Activated CD8-positive, alpha-beta memory T cell treated with anti-CD3 and anti-CD28 coated beads, Interleukin-2, amount 50 U/mL, for 48 hours (primary cell): ENCODE data around the gene CACNA1H.
"Not testable (repeated sequence)": the region's sequence is repeated elsewhere in the genome, so short reads cannot be mapped to it uniquely, and the experiment has no call there.

Experiments
- DNase-seq: peaks from one replicate; pipeline ENCODE4 v3.0.0-alpha.2; 2020

CACNA1H gene

DNA sequence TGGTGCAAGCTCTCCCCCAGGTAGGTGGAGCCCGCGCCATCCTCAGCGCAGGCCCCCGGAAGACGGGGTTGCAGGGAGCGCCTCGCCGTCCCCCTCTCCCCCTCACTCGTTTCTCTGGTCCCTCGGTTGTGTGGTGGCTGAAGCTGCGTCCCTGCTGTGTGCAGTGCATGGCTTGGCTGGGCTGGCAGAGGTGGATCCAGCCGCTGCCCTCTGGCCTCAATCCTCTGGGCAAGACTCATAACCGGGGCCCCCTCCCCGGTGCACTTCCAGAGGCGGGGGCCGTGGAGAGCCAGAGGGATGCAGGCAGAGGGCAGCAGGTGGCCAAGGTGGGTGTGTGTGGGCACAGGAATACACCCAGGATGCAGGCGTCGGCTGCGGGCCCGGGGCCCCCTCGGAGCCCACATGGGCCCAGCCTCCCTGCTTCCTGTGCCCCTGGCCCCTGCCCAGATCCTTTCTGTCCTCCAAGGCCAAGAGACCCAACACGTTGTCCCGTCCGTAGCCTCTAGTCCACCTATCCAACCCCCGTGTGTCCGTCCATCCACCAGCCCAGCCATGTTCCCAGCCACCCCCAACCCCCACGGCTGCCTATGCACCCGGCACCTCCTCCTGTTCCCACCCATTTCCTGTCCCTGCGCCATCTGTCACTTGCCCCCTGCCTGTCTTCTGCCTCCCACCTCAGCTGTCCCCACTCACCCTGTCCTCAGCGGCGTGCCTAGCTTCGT, 62.8 kb downstream of the CACNA1H start:
- DNase-seq: no peak

DNA sequence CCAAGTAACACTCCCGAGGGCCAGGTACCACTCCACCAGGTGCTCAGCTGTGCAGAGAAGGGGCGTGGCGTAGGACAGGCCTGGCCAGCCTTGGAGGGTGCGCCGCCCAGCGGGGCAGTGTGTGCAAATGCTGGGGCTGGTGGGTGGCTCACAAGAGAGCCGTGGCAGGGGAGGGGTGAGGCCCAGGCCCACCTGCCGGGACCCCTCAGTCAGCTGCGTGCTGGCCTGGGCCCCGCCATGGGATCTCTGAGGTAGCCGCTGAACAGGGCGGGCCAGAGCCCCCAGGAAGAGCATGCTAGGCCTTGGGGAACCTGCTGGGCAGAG, 63.4 kb downstream of the CACNA1H start:
- DNase-seq: no peak

DNA sequence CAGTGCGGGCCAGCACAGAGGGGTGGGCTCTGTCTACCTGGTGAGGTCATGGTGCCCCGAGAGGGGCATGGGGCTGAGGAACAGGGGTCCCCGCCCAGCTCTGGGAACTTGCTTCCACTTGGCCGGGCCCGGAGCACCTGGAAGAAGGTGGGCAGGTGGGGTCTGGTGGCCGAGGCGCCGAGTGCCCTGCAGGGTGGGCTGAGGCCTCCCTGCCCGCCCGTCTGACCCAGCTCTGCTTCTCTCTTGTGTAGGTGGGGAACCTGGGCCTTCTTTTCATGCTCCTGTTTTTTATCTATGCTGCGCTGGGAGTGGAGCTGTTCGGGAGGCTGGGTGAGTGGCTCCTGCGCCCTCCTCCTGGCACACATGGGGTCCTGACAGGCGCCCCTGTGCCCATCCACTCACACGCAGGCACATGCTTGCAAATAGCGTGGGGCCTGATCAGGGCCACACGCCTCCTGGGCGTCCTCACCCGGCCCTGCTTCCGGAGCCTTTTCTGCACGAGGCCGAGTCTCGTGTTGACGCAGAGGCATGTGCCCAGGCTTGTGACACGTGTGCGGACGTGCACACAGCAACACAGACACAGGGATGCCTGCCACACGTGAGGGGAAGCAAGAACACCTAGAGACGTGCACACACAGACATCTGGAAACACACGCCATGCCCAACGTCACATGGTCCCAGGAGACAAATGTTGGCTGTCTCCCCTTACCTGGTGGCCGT, 63.9 kb downstream of the CACNA1H start:
- no peak for DNase-seq

DNA sequence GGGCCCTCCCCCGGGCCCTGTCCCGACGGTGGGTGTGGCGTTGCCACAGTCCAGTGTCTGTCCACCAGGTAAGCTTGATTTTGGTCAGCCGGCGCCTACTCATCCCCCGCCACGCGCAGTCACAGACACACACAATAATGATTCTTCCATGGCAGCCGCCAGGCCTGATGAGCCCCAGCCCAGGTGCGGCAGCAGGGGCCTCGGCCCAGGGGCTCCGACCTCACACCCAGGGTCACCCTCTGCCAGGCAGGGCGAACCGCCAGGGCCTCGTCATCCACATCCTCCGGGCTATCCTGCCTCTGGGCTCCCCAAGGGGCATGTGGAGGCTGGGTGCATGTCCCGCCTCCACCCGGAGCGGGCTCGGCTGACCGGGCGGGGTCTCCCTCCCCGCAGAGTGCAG, 64.6 kb downstream of the CACNA1H start:
- DNase-seq: no peak

DNA sequence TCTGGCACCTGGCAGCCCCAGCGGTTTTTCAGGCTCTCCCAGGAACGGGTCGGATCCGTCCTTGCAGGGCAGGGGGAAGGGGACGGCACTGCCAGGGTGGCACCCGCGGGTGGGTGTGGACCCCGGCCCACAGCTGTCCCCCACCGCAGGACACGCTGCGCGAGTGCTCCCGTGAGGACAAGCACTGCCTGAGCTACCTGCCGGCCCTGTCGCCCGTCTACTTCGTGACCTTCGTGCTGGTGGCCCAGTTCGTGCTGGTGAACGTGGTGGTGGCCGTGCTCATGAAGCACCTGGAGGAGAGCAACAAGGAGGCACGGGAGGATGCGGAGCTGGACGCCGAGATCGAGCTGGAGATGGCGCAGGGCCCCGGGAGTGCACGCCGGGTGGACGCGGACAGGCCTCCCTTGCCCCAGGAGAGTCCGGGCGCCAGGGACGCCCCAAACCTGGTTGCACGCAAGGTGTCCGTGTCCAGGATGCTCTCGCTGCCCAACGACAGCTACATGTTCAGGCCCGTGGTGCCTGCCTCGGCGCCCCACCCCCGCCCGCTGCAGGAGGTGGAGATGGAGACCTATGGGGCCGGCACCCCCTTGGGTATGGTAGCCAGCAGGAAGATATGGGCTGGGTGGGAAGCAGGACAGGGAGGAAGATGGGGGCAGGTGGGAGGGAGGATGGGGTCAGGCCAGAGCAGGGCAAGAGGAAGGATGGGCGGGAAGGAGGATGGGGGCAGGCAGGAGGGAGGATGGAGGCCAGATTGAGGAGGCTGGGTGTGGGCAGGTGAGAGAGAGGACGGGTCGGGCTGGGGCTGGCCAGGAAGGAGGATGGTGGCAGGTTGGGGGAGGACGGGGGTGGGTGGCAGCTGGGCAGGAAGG, 65.4 kb downstream of the CACNA1H start:
- DNase-seq: no peak

DNA sequence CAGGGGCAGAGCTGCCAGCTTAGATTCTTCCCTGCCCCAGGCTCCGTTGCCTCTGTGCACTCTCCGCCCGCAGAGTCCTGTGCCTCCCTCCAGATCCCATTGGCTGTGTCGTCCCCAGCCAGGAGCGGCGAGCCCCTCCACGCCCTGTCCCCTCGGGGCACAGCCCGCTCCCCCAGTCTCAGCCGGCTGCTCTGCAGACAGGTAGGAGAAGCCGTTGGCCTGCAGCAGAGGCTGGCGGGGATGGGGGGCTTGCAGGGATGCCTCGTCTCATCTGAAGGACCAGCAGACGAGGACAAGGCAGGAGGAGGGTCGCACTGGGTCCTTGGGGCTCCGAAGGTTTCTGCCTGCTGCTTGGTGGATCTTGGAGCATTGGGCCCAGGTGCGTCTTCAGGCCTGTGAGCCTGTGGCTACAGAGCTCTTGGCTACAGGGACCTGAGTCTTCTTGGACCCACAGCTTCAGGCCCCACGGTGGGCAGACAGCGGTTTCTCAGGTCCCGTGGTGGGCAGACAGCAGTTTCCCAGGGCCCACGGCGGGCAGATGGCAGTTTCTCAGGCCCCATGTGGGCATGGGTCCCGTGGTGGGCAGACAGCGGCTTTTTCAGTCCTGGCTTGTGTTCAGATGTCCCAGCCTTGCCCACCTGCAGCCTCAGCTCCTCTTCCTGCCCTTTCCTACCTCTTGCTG, 66.2 kb downstream of the CACNA1H start:
- no peak for DNase-seq

DNA sequence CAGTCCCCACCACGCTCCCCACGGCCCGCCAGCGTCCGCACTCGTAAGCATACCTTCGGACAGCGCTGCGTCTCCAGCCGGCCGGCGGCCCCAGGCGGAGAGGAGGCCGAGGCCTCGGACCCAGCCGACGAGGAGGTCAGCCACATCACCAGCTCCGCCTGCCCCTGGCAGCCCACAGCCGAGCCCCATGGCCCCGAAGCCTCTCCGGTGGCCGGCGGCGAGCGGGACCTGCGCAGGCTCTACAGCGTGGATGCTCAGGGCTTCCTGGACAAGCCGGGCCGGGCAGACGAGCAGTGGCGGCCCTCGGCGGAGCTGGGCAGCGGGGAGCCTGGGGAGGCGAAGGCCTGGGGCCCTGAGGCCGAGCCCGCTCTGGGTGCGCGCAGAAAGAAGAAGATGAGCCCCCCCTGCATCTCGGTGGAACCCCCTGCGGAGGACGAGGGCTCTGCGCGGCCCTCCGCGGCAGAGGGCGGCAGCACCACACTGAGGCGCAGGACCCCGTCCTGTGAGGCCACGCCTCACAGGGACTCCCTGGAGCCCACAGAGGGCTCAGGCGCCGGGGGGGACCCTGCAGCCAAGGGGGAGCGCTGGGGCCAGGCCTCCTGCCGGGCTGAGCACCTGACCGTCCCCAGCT, 67.3 kb downstream of the CACNA1H start:
- no peak for DNase-seq

DNA sequence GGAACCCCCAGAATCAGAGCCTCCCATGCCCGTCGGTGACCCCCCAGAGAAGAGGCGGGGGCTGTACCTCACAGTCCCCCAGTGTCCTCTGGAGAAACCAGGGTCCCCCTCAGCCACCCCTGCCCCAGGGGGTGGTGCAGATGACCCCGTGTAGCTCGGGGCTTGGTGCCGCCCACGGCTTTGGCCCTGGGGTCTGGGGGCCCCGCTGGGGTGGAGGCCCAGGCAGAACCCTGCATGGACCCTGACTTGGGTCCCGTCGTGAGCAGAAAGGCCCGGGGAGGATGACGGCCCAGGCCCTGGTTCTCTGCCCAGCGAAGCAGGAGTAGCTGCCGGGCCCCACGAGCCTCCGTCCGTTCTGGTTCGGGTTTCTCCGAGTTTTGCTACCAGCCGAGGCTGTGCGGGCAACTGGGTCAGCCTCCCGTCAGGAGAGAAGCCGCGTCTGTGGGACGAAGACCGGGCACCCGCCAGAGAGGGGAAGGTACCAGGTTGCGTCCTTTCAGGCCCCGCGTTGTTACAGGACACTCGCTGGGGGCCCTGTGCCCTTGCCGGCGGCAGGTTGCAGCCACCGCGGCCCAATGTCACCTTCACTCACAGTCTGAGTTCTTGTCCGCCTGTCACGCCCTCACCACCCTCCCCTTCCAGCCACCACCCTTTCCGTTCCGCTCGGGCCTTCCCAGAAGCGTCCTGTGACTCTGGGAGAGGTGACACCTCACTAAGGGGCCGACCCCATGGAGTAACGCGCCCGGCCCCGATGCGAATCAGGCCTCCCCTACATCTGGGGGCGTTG, 68.1 kb downstream of the CACNA1H start:
- no peak for DNase-seq

DNA sequence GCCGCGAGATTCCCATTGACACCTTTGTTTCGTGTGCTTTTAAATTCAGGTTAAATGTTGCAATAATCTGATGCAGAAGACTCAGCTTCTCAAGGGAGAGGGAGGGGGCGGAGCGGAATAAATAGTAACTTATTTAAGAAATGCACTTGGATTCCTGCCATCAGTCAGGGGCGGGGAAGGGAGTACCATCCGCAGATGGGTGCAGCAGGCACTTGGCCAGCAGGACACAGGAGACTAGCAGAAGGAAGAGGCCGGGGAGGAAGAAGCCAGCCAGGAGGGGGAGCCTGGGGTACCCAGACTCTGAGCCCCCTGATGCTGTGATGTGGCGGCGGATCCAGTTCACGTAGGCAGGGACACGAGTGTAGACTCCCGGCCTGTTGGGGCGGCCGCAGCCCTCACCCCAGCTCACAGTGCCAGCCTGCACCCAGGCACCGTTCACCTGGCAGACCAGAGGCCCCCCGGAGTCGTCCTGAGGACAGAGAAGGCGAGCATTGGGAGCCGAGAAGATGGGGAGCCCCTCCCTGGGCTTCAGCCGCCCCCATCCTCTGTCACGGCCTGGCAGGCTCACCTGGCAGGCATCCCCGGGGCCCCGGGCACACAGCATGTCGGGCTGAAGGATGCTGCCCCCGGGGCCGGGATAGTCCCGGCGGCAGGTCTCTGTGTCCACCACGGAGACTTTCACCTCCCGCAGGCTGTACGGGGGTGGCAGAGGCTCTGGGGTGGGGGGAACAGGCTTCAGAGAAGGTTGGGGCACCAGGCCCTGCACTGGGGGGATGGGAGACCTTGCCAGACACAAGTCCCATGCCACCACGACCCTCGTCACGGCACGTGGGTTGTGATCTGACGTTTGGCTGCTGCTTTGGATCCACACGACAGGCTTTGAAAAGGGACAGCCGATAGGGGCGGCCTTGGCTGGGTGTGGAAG, 69.0 kb downstream of the CACNA1H start:
- DNase-seq: no peak

DNA sequence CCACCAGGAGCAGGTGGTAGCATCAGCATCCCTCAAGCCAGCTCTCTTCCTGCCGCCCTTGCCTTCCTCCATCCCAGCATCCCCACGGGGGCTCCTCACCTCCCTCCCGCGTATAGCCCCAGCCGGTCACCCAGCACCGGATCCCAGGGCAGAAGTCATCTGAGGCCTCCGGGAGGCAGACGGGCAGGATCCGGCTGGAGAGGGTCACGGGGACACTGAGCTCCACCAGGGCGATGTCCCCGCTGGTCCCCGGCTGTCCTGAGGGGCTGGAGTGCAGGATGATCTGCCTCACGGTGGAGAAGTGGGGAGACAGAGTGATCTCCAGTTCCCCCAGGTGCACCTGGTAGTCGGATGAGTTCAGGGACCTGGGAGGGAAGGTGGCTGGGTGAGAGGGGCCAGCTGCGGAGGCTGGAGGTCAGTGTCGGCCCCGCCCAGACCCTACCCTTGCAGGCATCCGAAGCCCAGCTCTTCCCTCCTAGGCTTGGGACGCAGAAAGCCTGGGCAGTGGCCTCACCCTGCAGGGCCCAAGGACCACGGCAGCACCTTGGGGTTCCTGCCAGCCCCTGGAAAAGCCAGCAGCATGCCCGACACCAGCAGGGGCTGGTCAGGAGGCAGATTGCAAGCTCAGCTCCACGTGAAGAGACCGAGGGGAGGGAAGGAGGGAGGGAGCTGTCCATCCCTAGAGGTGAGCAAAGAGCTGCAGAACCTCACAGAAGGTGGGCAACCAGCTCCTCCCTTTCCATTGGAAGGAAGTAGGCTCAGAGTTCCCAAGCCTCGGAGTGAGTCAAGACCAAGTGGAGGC, 69.8 kb downstream of the CACNA1H start:
- DNase-seq: no peak

DNA sequence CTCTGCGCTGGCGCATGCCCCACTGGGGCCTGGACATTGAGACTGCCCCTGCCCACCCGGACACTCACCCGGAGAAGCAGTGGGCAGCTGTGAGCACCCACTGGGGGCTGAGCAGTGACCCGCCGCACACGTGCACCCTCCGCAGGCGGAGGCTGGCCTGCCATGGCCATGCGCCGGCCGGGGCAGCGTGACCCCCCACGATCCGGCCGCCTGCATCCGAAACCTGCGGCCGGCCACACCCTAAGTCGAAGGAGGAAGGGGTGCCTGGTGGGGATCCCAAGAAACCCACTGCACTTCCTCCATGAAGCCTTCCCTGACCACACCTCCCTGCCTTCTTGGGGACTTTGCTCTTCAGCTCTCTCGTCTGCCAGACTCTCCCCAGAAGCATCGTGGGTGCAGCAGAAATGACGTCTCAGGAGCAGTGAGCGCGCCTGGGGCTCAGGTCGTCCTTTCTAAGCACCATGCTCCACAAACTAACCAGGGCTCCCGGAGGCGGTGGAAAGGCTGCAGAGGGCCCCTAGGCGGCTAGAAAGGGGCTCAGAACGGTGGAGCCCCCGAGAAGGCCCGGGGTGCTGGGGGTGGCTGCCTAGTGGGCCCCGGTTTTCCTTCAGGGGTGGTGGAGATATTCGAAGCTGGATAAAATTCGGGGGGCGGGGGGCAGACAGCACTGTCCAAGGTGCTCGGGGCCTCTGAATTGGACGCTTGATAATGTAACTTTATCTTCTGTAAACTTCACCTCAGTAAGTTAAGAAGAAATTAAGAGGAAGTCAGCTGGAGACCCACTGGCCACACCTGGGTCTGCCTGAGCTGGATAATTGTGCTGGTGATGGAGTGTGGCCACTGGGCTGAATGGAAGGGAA, 70.7 kb downstream of the CACNA1H start:
- no peak for DNase-seq

DNA sequence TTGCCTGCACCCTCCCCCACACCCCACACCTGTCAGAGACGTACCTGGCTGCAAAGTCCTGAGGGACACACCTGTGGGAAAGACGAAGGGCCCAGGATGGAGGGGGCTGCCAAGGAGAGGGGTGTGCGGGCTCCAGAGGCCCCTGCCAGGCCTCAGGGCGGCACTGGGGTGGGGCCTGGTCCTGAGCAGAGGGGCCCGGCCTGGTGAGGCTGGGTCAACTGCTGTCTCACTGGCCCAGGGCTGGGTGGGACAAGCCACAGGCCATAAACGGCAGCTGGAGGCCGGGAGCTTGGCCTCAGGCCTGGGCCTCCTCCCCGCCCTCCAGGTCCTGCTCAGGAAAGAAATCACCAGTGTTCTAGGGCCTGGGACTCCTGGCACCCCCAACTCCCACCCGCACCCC, 71.7 kb downstream of the CACNA1H start:
- DNase-seq: no peak

DNA sequence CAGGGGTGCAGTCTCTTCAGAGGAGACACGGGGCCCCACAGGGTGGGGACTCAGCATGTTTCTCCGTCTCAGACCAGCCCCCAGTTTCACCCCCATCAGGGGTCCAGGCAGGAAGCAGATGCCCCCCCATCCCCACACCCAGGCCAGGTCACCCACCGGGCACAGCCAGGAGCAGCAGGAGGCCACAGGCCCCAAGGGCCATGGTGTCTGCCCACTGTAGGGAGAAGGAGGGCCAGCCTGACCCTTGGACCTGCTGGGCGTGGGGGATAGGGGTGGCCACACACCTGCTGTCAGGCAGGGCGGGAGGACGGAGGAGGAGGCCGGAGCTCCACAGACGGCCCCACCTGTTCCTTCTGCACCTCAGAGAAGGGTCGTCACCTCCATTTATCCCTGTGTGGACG, 72.1 kb downstream of the CACNA1H start, which contains the start of gene TPSG1:
TPSG1 (minus strand) TSS at position 218 of the 401 bp plus-strand sequence; CDS start at position 202, 16 bp downstream.
- DNase-seq: no peak

DNA sequence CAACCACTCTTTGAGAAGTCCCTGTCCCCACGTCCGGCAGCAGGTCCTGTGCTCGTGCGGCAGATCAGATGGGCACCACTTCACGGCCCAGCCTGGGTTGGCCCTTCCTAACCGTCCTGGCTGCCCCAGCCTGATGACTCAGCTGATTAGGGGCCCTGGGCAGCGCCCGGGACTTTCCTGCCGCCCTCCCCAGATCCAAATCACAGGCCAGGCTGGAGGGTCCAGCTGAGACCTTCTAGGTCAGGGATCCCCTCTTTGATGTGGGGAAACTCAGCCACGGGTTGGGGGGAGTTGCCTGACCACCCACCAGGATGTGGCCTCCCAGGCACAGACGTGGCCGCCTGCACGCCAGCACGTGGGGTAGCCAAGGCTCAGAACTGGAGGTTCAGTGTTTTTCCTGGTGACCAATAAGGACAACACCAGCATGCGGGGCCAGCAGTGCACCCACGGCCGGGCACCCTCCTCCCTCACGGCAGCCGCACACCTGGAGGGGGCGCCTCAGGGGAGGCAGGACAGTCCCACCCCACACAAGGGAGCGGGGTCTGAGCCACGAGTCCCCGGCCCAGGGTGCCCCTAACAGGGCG, 72.9 kb downstream of the CACNA1H start:
- DNase-seq: not testable (repeated sequence)

DNA sequence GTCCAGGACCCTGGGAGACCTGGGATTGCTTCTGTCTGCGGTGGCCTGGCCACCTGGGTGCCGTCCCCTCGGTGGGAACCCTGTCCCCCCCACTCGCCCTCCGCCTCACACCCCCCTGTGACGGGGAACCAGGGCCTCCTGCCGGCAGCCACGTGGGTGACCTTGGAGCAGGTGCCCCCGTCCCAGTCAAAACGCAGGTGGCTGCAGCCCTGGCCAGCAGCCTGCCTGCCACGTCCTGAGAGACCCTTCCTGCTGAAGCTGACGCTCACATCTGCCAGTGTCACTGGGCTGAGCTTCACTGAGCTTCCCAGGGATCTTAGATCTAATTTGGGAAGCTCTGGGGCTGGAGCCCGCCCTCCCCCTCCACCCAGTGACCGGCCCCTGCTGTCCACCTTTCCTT, 73.8 kb downstream of the CACNA1H start:
- DNase-seq: not testable (repeated sequence)

DNA sequence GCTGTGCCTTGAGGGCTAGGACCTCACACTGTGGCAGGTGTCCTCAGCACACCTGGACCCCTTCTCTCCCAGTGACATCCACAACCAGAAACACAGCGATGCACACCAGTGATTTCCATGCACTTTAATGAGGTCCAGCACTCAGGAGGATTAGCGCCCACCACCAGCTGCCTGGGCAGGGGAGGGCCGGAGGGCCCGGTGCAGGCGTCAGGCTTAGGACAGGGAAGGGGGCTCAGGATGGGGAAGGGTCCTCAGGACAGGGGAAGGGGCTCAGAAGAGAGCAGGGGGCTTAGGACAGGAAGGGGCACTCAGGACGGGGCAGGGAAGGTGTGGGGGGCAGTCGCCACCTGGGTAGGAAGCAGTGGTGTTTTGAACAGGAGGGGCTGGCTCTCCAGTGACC, 75.3 kb downstream of the CACNA1H start:
- DNase-seq: not testable (repeated sequence)

DNA sequence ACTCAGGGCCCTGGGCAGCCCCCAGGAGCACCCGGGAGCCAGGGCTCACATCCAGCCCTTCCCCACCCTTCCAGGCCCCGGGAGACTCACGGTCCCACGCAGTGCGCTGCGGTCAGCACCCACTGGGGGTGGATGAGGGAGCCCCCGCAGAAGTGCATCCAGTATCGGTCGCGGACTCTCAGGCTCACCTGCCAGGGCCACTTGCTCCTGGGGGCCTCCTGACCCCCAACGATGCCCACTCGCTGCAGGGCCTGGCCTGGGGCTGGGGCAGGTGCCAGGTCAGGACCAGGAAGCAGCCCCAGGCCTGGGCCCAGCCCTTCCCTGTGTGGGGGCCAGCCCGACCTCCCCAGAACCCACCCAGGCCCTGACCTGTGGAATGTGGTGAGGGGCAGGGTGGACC, 76.6 kb downstream of the CACNA1H start:
- not testable (repeated sequence) for DNase-seq

DNA sequence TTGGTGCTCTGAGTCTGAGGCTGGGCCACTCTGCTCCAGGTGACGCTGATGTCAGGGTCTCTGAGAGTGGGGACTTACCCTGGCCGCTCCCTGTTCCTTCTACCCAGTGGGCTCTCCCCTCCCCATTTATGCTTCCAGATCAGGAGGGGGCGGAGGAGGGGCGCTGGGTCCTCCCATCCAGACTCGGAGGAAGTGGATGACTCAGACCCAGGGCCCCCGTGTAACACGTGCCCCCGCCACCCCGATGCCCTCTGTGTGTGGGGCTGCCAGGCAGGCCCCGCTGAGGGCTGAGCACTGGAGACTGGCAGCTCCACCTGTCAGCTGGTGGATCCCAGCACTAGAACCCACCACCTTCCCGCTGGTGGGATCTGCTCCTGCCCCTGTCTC, 77.2 kb downstream of the CACNA1H start, which contains the start of gene TPSB2:
TPSB2 (minus strand) TSS at position 101 of the 387 bp plus-strand sequence. CDS start 233 bp downstream, outside the sequence.
- not testable (repeated sequence) for DNase-seq
